Cerebellar cortex (tissue), 1 donor: ENCODE results near the gene TMEM178B.

Source experiments
- DNase-seq: peaks from one replicate; pipeline ENCODE4 v3.0.0-alpha.2; 2015; ENCODE audit warnings: low spot score

TMEM178B gene

GRCh38 chr7:141225916-141226618 lies 152.2 kb downstream of the TMEM178B start:
- DNase-seq = no peak

DNA sequence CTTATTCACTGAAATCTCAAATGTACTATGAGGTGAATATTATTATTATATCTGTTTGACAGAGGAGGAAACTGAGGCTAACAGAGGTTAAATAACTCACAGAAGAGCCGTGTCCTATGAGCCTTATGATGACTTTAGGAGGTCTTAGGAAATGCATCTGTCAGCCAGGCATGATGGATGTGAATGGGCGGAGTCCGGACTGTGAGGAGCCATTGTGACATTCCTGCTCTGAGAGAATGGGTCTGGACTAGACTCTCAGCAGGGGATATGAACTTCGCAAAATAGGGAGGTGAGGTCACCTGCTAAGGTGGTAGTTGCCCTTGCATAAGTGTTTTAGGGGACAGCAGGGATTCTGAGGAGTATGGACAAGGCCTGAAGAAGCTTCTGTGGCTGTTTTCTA lies 153.6 kb downstream of the TMEM178B start:
- DNase-seq = no peak

- DNase-seq = no peak
Observed at GRCh38 chr7:141228482-141228881, 154.6 kb downstream of the TMEM178B start.

GRCh38 chr7:141231018-141231792 lies 157.3 kb downstream of the TMEM178B start:
- DNase-seq = peak; percentile 10

GRCh38 chr7:141232286-141233051 lies 158.6 kb downstream of the TMEM178B start:
- DNase-seq = no peak

DNA sequence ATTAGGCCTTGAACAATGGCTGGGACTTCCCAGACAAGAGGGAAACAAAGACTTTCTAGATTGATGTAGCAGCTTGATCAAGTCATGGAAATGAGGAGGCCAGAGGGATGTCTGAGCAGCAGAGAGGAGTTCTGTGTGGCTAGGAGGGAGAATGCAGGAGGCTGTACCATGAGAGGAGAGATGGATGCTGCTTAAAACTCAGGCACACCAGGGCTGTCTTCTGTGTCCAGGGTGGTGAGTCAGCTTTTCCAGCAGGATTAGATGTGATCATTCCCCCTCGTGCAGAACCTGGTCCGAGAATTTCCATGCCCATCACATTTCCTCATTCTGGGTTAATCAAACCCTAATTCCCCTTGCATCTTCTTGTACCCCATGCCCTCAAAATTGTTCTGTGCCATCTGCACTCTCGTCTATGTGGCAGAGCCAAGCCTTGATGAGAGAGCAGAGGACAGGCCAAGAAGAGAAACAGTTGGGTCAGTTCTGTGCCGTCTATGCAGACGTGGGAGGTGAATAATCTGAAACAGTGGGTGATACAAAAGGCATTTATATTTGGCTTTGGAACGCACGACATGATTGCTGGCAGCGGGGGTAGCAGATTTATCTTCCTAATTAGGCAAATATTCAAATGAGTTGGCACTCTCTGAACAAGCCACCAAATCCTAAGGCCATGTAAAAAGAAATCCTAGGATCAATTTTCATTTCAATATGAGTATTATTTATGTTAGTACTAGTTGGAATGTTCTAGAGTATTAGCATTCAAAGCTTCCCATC lies 160.7 kb downstream of the TMEM178B start:
- no peak for DNase-seq

- DNase-seq = no peak
Observed at GRCh38 chr7:141235656-141236055, 161.8 kb downstream of the TMEM178B start.

- no peak for DNase-seq
Observed at GRCh38 chr7:141238596-141239243, 164.9 kb downstream of the TMEM178B start.

DNA sequence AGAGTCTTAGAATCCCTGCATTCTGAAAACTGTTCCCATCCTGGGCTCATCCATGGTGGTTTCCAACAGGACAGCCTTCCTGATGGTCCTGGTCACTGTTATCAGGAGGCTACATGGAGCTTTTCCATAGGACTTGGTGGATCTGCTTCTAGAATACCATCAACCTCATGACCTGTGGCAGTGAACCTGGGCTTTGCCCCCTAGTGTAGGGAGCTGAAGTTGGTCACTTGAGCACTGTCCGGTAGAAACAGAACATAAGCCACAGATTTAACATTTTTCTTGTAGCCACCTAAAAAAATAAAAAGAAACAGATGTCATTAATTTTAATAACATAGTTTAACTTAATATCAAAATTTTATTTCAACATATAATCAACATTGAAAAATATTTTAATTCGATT lies 165.8 kb downstream of the TMEM178B start:
- no peak for DNase-seq

DNA sequence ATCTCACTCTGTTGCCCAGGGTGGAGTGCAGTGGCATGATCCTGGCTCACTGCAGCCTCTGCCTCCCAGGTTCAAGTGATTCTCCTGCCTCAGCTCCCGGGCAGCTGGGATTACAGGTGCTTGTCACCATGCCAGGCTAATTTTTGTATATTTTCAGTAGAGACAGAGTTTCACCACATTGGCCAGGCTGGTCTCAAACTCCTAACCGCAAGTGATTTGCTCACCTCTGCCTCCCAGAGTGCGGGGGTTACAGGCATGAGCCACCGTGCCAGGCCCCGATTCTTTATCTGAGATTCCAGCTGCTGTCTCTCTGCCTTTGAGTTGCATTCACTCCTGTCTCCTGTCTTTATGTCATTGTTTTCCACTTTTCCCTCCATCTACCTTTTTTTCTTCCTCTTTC lies 168.7 kb downstream of the TMEM178B start:
- DNase-seq = no peak

GRCh38 chr7:141243368-141243767 lies 169.5 kb downstream of the TMEM178B start:
- DNase-seq = no peak

- DNase-seq = no peak
Observed at GRCh38 chr7:141244435-141244834, 170.6 kb downstream of the TMEM178B start.

GRCh38 chr7:141246426-141246825 lies 172.6 kb downstream of the TMEM178B start:
- DNase-seq = no peak

- no peak for DNase-seq
Observed at GRCh38 chr7:141251180-141251579, 177.3 kb downstream of the TMEM178B start.

DNA sequence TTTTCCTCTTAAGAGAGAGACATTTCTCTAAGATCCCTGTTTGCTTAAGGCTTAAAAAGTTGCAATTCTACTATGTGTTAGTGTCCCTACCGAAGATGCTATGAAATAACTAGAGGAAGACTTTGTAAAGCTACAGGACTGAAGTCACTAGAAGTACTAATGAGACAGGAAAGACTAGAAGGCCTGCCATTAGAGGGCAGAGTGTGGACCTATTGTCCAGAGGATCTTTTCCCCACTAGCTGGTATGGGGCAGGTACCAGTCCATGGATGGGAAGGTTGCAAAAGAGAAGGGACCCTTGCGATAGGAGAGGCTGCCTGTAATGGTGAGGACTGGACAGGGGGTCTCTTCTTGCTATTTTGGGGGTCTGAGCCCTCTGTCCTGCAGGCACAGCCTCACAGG lies 178.1 kb downstream of the TMEM178B start:
- no peak for DNase-seq

DNA sequence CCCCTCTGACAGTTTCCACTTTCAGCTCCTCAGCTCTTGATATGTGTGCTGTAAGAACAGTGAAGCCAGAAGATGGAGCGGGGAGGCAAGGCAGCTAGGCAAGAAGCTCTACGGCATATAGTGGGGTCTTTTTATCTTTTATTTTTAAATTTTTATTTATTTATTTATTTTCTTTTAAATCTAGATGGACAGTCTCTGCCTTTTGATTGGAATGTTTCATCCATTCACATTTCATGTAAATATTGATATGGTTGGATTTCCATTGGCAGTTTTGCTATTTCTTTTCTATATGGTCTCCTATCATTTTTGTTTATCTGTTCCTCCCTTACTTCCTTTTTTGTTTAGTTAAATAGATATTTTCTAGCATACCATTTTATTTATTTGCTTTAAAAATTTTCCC lies 183.7 kb downstream of the TMEM178B start:
- no peak for DNase-seq

- no peak for DNase-seq
Observed at GRCh38 chr7:141258559-141258958, 184.7 kb downstream of the TMEM178B start.

- peak; percentile 46 for DNase-seq
Observed at GRCh38 chr7:141262101-141263090, 188.5 kb downstream of the TMEM178B start.

- no peak for DNase-seq
Observed at GRCh38 chr7:141263508-141263907, 189.6 kb downstream of the TMEM178B start.

DNA sequence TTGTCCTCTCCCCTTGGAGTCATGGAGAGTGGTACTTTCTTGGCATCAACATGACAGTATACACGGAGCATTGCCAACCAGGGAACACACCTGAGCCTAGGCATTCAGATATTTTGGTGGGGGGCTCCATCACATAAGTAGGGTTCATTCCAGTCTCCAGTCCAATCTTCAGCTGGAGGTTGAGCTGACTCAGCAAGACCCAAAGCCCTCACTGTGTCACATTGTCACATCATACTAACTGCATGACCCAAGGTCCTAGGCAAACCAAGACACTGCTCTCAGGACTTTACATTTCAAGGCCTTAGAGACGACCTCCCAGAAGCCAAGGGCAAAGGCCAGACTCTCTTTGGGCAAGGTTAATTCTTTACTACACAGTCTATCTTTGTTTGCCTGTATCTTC lies 190.1 kb downstream of the TMEM178B start:
- no peak for DNase-seq
